ENCODE measurements around the gene TIMP2.
"Not testable (repeated sequence)": the region's sequence is repeated elsewhere in the genome, so short reads cannot be mapped to it uniquely, and the experiment has no call there.

The TIMP2 gene

GRCh38 chr17:78873519-78874340 lies 51.5 kb downstream of the TIMP2 start:
- no peak for TF ChIP-seq CTCF (conservative IDR thresholded peaks at IDR 0.05; ENCODE audit: low read length)
- H3K4me3 ChIP-seq (ENCODE audit: low read length) = no peak overlapping the region
- DNase-seq (ENCODE audit: low read depth) = no peak

- no peak overlapping the region for H3K4me3 ChIP-seq (ENCODE audit: low read length)
- TF ChIP-seq CTCF (conservative IDR thresholded peaks at IDR 0.05; ENCODE audit: low read length) = no peak
- no peak for DNase-seq (ENCODE audit: low read depth)
These were observed 52.7 kb downstream of the TIMP2 start for GRCh38 chr17:78872486-78872885.

GRCh38 chr17:78870621-78871020 lies 54.6 kb downstream of the TIMP2 start:
- no peak for DNase-seq (ENCODE audit: low read depth)
- no peak overlapping the region for H3K4me3 ChIP-seq (ENCODE audit: low read length)
- no peak for TF ChIP-seq CTCF (conservative IDR thresholded peaks at IDR 0.05; ENCODE audit: low read length)

- TF ChIP-seq CTCF (conservative IDR thresholded peaks at IDR 0.05; ENCODE audit: low read length) = no peak
- DNase-seq (ENCODE audit: low read depth) = peak; percentile 83
- H3K4me3 ChIP-seq (ENCODE audit: low read length) = no peak overlapping the region
These were observed 56.8 kb downstream of the TIMP2 start for GRCh38 chr17:78868391-78868790.

GRCh38 chr17:78867046-78867445 lies 58.1 kb downstream of the TIMP2 start:
- not testable (repeated sequence) for H3K4me3 ChIP-seq (ENCODE audit: low read length); DNase-seq (ENCODE audit: low read depth)

- peak; percentile 68 for DNase-seq (ENCODE audit: low read depth)
- no peak overlapping the region for H3K4me3 ChIP-seq (ENCODE audit: low read length)
- peak; percentile 95 for TF ChIP-seq CTCF (conservative IDR thresholded peaks at IDR 0.05; ENCODE audit: low read length)
These were observed 59.4 kb downstream of the TIMP2 start for GRCh38 chr17:78865682-78866390.

GRCh38 chr17:78864117-78864516 lies 61.1 kb downstream of the TIMP2 start:
- H3K4me3 ChIP-seq (ENCODE audit: low read length) = no peak overlapping the region
- DNase-seq (ENCODE audit: low read depth) = no peak
- no peak for TF ChIP-seq CTCF (conservative IDR thresholded peaks at IDR 0.05; ENCODE audit: low read length)
